Adrenal gland (tissue), 5 donors: ENCODE results near the gene FBXL17.

Experiments
- CTCF ChIP-seq, 6 experiments: fragments of 450-650 bp in 4 of 6; fragments of 200-600 bp in 2 of 6; sonication (generic) in 1 of 6; IDR thresholded peaks; 1 replicate in 5 of 6; 2 replicates in 1 of 6; pipeline versions ENCODE4 v1.5.1 to v1.8.0; 2016 to 2021; ENCODE audit warnings: antibody characterized with exemption in 6 of 6, mild to moderate bottlenecking in 2 of 6, moderate library complexity in 1 of 6
- POLR2A ChIP-seq, 2 donors: fragments of 450-650 bp; IDR thresholded peaks; one replicate each; pipeline ENCODE4 v1.6.1; 2017; ENCODE audit warnings: antibody characterized with exemption in 2 of 2, mild to moderate bottlenecking in 2 of 2, moderate library complexity in 1 of 2
- donor health status: DM: no; HTN: no; CAD: no.

DNA sequence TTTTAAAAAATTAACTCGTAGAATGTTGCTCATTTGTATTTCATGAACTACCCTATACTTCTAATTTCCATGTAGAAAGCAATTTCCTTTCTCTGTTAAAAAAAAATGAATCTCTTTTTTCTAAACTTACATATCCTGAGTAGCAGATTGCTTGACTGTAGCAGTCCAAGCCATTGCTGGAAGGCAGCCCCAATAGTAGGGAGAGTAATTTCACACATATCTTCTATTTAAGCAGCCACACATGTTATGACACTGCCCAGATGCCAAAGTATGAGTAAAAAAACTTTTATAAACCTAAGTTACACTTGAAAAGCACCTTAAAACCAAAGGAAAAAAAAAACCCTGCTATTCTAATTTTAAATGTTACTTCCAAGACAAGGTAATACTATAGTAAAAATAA, 69.6 kb downstream of the FBXL17 start:
- TF ChIP-seq POLR2A (IDR thresholded peaks at IDR 0.05) = no peak
- TF ChIP-seq CTCF (IDR thresholded peaks at IDR 0.05) = no peak
